Panc1 (cell line): Measurements from ENCODE around the gene ZNF691.

Experiments
- POLR2AphosphoS5 ChIP-seq: IDR thresholded peaks from 2 replicates; pipeline ENCODE4 v1.6.1; 2012; ENCODE audit warnings: mild to moderate bottlenecking, low read depth, low read length, moderate library complexity
- SIN3A ChIP-seq: IDR thresholded peaks from 2 replicates; pipeline ENCODE4 v1.6.1; 2012; ENCODE audit warnings: low read depth, mild to moderate bottlenecking, low read length, moderate library complexity, borderline replicate concordance; ENCODE audit not compliant: insufficient read depth
- TCF7L2 ChIP-seq: IDR thresholded peaks from 2 replicates; pipeline ENCODE4 v1.6.1; 2011; ENCODE audit warnings: mild to moderate bottlenecking, low read depth, low read length, inconsistent platforms
- TF ChIP-seq, protein P1 (sequence below): fragments of 450-650 bp; IDR thresholded peaks from 2 replicates; pipeline ENCODE4 v1.5.1; 2017; ENCODE audit warnings: mild to moderate bottlenecking
- TF ChIP-seq, protein P2 (sequence below), 2 experiments: IDR thresholded peaks; 2 replicates each; pipeline ENCODE4 v1.6.1; 2011 to 2012; ENCODE audit warnings: low read depth in 2 of 2, control low read depth in 1 of 2, low read length in 1 of 2, mild to moderate bottlenecking in 1 of 2, moderate library complexity in 1 of 2; ENCODE audit not compliant: insufficient read depth in 1 of 2

DNA sequence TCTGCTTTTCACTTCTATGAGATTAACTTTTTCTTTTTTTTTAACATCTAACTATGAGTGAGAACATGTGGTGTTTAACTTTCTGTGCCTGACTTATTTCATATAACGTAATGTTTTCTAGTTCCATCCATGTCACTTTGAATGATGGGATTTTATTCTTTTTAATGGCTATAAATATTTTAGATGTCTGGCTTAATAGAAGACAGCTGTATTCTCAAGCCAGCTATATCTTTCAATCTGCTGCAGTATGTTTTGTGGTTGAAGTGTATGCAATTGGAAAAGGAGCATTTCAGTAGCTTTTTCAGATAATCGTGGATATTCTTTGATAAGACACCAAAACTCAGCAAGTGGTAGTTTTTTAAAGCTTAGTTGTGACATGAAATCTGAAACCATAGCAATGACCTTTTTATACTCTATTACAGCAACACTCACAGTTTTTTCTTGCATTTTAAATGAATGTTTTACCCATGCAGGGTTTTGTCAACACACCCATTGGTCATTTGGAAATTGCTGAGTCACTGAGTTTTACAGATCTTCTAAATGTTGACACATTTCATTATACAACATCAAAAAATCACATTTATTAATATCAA, 23.5 kb upstream of the ZNF691 start:
- TF ChIP-seq, protein P1, sequence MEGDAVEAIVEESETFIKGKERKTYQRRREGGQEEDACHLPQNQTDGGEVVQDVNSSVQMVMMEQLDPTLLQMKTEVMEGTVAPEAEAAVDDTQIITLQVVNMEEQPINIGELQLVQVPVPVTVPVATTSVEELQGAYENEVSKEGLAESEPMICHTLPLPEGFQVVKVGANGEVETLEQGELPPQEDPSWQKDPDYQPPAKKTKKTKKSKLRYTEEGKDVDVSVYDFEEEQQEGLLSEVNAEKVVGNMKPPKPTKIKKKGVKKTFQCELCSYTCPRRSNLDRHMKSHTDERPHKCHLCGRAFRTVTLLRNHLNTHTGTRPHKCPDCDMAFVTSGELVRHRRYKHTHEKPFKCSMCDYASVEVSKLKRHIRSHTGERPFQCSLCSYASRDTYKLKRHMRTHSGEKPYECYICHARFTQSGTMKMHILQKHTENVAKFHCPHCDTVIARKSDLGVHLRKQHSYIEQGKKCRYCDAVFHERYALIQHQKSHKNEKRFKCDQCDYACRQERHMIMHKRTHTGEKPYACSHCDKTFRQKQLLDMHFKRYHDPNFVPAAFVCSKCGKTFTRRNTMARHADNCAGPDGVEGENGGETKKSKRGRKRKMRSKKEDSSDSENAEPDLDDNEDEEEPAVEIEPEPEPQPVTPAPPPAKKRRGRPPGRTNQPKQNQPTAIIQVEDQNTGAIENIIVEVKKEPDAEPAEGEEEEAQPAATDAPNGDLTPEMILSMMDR, result no peak
- TF ChIP-seq, protein P2, sequence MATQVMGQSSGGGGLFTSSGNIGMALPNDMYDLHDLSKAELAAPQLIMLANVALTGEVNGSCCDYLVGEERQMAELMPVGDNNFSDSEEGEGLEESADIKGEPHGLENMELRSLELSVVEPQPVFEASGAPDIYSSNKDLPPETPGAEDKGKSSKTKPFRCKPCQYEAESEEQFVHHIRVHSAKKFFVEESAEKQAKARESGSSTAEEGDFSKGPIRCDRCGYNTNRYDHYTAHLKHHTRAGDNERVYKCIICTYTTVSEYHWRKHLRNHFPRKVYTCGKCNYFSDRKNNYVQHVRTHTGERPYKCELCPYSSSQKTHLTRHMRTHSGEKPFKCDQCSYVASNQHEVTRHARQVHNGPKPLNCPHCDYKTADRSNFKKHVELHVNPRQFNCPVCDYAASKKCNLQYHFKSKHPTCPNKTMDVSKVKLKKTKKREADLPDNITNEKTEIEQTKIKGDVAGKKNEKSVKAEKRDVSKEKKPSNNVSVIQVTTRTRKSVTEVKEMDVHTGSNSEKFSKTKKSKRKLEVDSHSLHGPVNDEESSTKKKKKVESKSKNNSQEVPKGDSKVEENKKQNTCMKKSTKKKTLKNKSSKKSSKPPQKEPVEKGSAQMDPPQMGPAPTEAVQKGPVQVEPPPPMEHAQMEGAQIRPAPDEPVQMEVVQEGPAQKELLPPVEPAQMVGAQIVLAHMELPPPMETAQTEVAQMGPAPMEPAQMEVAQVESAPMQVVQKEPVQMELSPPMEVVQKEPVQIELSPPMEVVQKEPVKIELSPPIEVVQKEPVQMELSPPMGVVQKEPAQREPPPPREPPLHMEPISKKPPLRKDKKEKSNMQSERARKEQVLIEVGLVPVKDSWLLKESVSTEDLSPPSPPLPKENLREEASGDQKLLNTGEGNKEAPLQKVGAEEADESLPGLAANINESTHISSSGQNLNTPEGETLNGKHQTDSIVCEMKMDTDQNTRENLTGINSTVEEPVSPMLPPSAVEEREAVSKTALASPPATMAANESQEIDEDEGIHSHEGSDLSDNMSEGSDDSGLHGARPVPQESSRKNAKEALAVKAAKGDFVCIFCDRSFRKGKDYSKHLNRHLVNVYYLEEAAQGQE (IDR thresholded peaks at IDR 0.05; ENCODE audit: insufficient read depth in 1 of 2, low read depth in 2 of 2, low read length in 1 of 2), result no peak
- TF ChIP-seq TCF7L2 (no peak), POLR2AphosphoS5 (no peak), SIN3A (no peak)
